ENCODE results near the gene OPN4.

- TF ChIP-seq EZH2phosphoT487 (IDR thresholded peaks at IDR 0.05; ENCODE audit: insufficient read depth, low read depth) (no peak), EZH2 (IDR thresholded peaks at IDR 0.05; ENCODE audit: insufficient read depth, poor library complexity, severe bottlenecking) (no peak)
Observed at GRCh38 chr10:86685416-86685815, 31.1 kb downstream of the OPN4 start.
